GM20000 (cell line): ENCODE data around the gene PRC1.

Experiments
- DNase-seq: peaks from one replicate; pipeline ENCODE4 v3.0.0; 2012; ENCODE audit warnings: low spot score
- CTCF ChIP-seq: IDR thresholded peaks from 2 replicates; pipeline ENCODE4 v1.5.1; 2012; ENCODE audit warnings: mild to moderate bottlenecking, control low read depth; ENCODE audit errors: extremely low read depth, missing control alignments

The PRC1 gene

GRCh38 chr15:90947577-90948357 is 46.6 kb downstream of the PRC1 start:
- no peak for TF ChIP-seq CTCF
- DNase-seq: no peak

GRCh38 chr15:90946941-90947576 is 47.3 kb downstream of the PRC1 start:
- DNase-seq: no peak
- no peak for TF ChIP-seq CTCF

GRCh38 chr15:90946538-90946937 is 47.8 kb downstream of the PRC1 start:
- DNase-seq: no peak
- no peak for TF ChIP-seq CTCF

- TF ChIP-seq CTCF: no peak
- no peak for DNase-seq
Measured at GRCh38 chr15:90945091-90945490, 49.2 kb downstream of the PRC1 start.

- DNase-seq: no peak
- no peak for TF ChIP-seq CTCF
Measured at GRCh38 chr15:90942354-90943120, 51.8 kb downstream of the PRC1 start.

GRCh38 chr15:90941038-90941437 is 53.3 kb downstream of the PRC1 start:
- no peak for TF ChIP-seq CTCF
- no peak for DNase-seq

- no peak for TF ChIP-seq CTCF
- DNase-seq: no peak
Measured at GRCh38 chr15:90939756-90940155, 54.6 kb downstream of the PRC1 start.
